Loucy (cell line): ENCODE data around the gene PTPRZ1.

ENCODE experiments used
- H2AFZ ChIP-seq: fragments of 200-600 bp; sonication (generic); 2 replicates; pipeline ENCODE4 v1.6.0; 2016; ENCODE audit warnings: antibody characterized with exemption, mild to moderate bottlenecking, low read length, moderate library complexity
- H3F3A ChIP-seq: fragments of 200-600 bp; 2 replicates; pipeline ENCODE4 v1.6.0; 2016; ENCODE audit warnings: antibody characterized with exemption, low read depth, mild to moderate bottlenecking
- H3K27me3 ChIP-seq: fragments of 200-600 bp; sonication (generic); 2 replicates; pipeline ENCODE4 v1.6.1; 2014; ENCODE audit warnings: low read length, mild to moderate bottlenecking; ENCODE audit not compliant: insufficient read depth, poor library complexity, severe bottlenecking
- H3K36me3 ChIP-seq: fragments of 200-600 bp; sonication (generic); 2 replicates; pipeline ENCODE4 v1.6.1; 2016; ENCODE audit warnings: low read length; ENCODE audit not compliant: insufficient read depth
- H3K4me1 ChIP-seq: fragments of 200-600 bp; sonication (generic); 2 replicates; pipeline ENCODE4 v1.5.1; 2014; ENCODE audit warnings: low read length, mild to moderate bottlenecking; ENCODE audit not compliant: insufficient read depth, poor library complexity, severe bottlenecking
- H3K4me2 ChIP-seq: fragments of 200-600 bp; sonication (generic); 2 replicates; pipeline ENCODE4 v1.6.0; 2014; ENCODE audit warnings: antibody characterized with exemption, low read length, low read depth, mild to moderate bottlenecking; ENCODE audit not compliant: poor library complexity, severe bottlenecking
- H3K4me3 ChIP-seq: fragments of 200-600 bp; sonication (generic); 2 replicates; pipeline ENCODE4 v1.5.1; 2014; ENCODE audit warnings: low read length, mild to moderate bottlenecking, mixed read lengths; ENCODE audit not compliant: poor library complexity, severe bottlenecking
- H3K79me2 ChIP-seq: fragments of 200-600 bp; sonication (generic); 2 replicates; pipeline ENCODE4 v1.6.1; 2014; ENCODE audit warnings: low read length; ENCODE audit not compliant: insufficient read depth
- H3K9ac ChIP-seq: fragments of 200-600 bp; sonication (generic); 2 replicates; pipeline ENCODE4 v1.6.0; 2014; ENCODE audit warnings: mild to moderate bottlenecking, low read depth, low read length, moderate library complexity; ENCODE audit not compliant: poor library complexity, severe bottlenecking
- H3K9me2 ChIP-seq: fragments of 200-600 bp; sonication (generic); replicated peaks from 2 replicates; pipeline ENCODE4 v1.6.1; 2016; ENCODE audit warnings: low read depth, low read length, mixed read lengths
- H3K9me3 ChIP-seq: fragments of 200-600 bp; sonication (generic); 2 replicates; pipeline ENCODE4 v1.6.1; 2014; ENCODE audit warnings: mild to moderate bottlenecking, antibody characterized with exemption, low read length, low read depth; ENCODE audit not compliant: insufficient read depth
- H4K20me1 ChIP-seq: fragments of 200-600 bp; sonication (generic); 2 replicates; pipeline ENCODE4 v1.6.0; 2014; ENCODE audit warnings: antibody characterized with exemption, low read length, mild to moderate bottlenecking; ENCODE audit not compliant: insufficient read depth, poor library complexity, severe bottlenecking
- CTCF ChIP-seq: fragments of 200-600 bp; sonication (generic); conservative IDR thresholded peaks from 2 replicates; pipeline ENCODE4 v1.5.1; 2014; ENCODE audit warnings: mild to moderate bottlenecking, antibody characterized with exemption, low read length
- EZH2phosphoT487 ChIP-seq: fragments of 200-600 bp; IDR thresholded peaks from 2 replicates; pipeline ENCODE4 v1.6.1; 2018; ENCODE audit warnings: antibody characterized with exemption, mild to moderate bottlenecking, moderate library complexity, borderline replicate concordance

PTPRZ1 gene

GRCh38 chr7:121837462-121837861 lies 35.5 kb upstream of the PTPRZ1 start:
- no peaks in the 10 kb centered on the region for H3K4me1 ChIP-seq
- no peaks in the 10 kb centered on the region for H3K79me2 ChIP-seq
- no peak overlapping the region for H3K9ac ChIP-seq
- no peak overlapping the region for H2AFZ ChIP-seq
- no peaks in the 10 kb centered on the region for H3K9me2 ChIP-seq
- no peaks in the 10 kb centered on the region for H3K9me3 ChIP-seq
- H3F3A ChIP-seq, result no peaks in the 10 kb centered on the region
- no peaks in the 10 kb centered on the region for H3K27me3 ChIP-seq
- H3K4me3 ChIP-seq, result no peak overlapping the region
- no peaks in the 10 kb centered on the region for H4K20me1 ChIP-seq
- no peak overlapping the region for H3K4me2 ChIP-seq
- TF ChIP-seq CTCF (no peak), EZH2phosphoT487 (no peak)
- H3K36me3 ChIP-seq, result no peaks in the 10 kb centered on the region

- no peaks in the 10 kb centered on the region for H3K27me3 ChIP-seq
- H3K4me1 ChIP-seq, result no peaks in the 10 kb centered on the region
- no peaks in the 10 kb centered on the region for H3K36me3 ChIP-seq
- no peaks in the 10 kb centered on the region for H3K9me2 ChIP-seq
- H3K4me2 ChIP-seq, result no peak overlapping the region
- no peaks in the 10 kb centered on the region for H3K79me2 ChIP-seq
- H3K9ac ChIP-seq, result no peak overlapping the region
- no peaks in the 10 kb centered on the region for H3K9me3 ChIP-seq
- H2AFZ ChIP-seq, result no peak overlapping the region
- H3K4me3 ChIP-seq, result no peak overlapping the region
- TF ChIP-seq EZH2phosphoT487 (no peak), CTCF (no peak)
- no peaks in the 10 kb centered on the region for H3F3A ChIP-seq
- no peaks in the 10 kb centered on the region for H4K20me1 ChIP-seq
These were observed 25.9 kb upstream of the PTPRZ1 start for GRCh38 chr7:121847041-121847440.

GRCh38 chr7:121853307-121853706 lies 19.7 kb upstream of the PTPRZ1 start:
- Histone ChIP-seq H3K4me3 (no peak overlapping the region), H3K9me2 (no peaks in the 10 kb centered on the region), H3K27me3 (no peaks in the 10 kb centered on the region), H3K79me2 (no peaks in the 10 kb centered on the region), H3K4me1 (no peaks in the 10 kb centered on the region), H3K4me2 (no peak overlapping the region), H2AFZ (no peak overlapping the region), H4K20me1 (no peaks in the 10 kb centered on the region), H3K36me3 (no peaks in the 10 kb centered on the region), H3F3A (no peaks in the 10 kb centered on the region), H3K9ac (no peak overlapping the region), H3K9me3 (no peaks in the 10 kb centered on the region)
- no peak for TF ChIP-seq EZH2phosphoT487
- TF ChIP-seq CTCF, result no peak
